Right lung (tissue), 5 donors: ENCODE measurements around the gene FLNA. TPM values are rescaled to one million over a fixed set of nuclear protein-coding genes. Genes with fewer than 3 reads are reported as not detected.
"Not testable (repeated sequence)": the region's sequence is repeated elsewhere in the genome, so short reads cannot be mapped to it uniquely, and the experiment has no call there.

Experiments used
- DNase-seq, 2 donors: peaks; one replicate each; pipeline ENCODE4 v3.0.0-alpha.2; 2013
- polyA plus RNA-seq, 5 donors: library from polyadenylated mRNA; unstranded; fragments of 120-200 nt; gene quantifications; one replicate each; pipeline versions ENCODE4 v1.2.1 to v1.2.3, GENCODE V29; 2013; ENCODE audit warnings: inconsistent platforms in 1 of 5, low replicate concordance in 1 of 5; ENCODE audit not compliant: insufficient read length in 5 of 5, insufficient read depth in 1 of 5

Gene FLNA
- polyA plus RNA-seq, 5 donors, result 349 to 757 (median 422) TPM

DNA sequence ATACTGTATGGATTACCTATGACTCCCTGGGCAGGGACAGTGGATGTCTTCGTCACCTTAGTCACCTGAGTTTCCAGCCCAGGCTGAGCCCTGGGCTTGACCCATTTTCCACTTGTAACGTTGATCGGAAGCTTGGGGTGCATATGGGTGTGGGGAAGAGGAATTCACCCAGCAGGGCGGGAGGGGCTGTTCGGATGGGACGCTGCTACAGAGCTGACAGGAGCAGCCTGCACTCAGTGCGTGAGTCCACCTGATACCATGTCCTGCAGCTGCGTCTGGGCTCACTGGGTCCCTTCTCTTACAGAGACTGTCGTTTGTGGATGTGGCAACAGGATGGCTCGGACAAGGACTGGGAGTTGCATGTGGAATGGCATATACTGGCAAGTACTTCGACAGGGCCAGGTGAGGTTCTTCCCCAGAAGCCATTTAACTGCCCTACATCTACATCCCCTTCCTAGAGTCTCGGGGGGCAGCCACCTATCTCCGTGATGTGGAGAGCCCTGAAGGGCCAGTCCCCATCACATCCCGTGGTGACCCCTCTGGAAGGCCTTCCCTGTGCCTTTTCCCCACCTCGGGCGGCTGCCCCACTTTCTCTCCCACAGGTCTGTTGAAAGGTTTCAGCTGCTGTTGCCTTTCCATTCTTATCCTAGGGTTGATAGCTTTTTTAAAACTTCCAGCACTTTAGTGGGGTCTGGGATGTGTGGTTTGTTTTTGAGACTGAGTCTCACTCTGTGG, 65.2 kb downstream of the FLNA start:
- no peak for DNase-seq

DNA sequence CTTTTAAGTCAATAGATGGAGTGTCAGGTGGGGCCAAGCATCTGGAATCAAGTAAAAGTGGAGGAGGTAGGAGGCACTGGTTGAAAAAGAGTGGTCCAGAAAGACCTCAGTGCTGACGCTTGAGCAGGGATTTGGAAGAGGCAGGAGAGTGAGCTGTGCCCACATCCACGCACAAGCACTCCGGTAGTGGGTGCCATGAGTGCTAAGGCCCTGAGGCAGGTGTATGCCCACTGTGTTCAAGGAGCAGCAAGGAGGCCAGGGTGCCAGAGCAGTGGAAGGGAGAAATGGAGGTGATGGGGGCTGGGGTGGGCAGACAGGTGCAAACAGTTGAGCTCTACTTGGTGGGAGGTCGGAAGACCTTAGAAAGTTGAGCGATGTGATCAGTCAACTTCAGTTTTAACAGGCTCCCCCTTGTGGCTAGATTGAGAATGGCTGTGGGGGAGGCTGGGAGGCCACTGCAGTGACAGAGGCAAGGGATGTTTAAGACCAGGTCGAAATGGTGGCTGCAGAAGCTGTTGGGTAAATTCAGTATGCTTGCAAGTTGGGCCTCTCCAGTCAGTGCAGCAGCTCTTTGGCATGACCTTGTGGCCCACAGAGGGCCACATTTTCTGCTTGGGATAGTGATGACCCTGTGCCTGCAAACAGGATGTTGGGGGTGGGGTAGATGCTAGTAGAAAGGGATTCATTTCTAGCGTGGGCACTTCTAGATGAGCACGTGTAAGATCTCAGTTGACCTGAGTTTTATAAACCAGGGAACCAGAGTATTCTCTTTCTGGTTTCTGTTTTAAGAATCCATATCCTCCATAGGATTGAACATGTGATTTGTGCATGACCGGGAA, 66.1 kb downstream of the FLNA start:
- DNase-seq, result no peak

DNA sequence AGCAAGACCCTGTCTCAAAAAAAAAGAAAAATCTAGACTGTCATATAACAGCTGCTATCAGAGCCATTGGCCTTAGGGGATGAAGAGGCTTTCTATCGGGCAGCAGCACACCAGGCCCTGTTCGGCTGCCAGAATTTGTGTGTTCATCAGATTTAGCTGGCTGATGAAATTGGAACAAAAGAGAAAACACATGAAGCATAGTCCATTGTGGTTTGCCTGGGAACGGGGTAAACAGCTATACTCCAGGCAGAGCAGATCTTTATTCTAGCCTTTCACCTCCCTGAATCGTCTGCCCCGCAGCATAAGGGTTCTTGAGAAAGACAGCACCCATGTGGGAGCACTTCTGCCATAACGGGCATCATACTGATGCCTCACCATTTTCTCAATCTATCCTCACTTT, 67.2 kb downstream of the FLNA start:
- no peak for DNase-seq

DNA sequence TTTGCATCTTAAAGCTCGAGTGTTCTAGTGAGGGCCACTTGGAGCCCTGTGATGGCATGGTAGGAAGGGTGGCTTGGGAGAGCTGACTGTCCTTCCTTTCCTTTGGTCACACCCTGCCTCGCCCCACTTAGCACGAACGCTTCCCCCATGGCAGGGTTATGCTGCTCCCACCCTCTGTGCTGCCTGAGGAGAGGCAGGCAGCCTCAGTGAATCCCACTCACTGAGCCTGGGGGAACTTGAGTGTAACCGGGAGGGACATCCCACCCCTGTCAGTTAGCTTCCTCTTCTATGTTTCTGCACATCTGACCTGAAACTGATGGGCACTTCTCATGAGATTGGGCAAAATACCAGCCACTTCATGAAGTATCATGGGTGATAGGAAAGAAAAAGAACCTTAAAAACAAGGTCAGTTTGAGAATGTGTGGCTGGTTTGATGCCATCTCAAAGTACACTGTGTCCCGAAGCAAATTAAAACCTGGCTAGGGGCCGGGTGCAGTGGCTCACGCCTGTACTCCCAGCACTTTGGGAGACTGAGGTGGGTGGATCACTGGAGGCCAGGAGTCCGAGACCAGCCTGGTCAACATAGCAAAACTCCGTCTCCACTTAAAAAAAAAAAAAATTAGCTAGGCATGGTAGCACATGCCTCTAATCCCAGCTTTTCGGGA, 68.8 kb downstream of the FLNA start:
- DNase-seq, result no peak

DNA sequence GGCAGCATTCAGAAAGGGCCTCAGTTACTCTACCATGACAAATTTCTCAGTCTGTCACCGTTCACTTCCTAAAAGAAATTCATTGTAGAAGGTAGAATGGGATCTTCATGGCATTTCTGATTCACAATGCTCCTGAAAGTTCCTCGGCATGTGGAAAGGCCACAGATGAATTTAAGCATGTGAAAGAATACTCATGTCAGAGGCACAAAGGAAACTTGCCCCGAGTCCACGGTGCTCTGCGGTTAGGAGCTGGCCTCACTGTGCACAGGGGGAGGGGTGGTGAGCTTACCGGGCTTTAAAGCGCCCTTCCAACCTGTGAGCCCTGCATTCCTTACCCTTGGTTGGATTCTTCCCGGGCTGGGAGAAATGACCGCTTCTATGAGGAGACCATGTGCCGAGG, 69.6 kb downstream of the FLNA start:
- no peak for DNase-seq

DNA sequence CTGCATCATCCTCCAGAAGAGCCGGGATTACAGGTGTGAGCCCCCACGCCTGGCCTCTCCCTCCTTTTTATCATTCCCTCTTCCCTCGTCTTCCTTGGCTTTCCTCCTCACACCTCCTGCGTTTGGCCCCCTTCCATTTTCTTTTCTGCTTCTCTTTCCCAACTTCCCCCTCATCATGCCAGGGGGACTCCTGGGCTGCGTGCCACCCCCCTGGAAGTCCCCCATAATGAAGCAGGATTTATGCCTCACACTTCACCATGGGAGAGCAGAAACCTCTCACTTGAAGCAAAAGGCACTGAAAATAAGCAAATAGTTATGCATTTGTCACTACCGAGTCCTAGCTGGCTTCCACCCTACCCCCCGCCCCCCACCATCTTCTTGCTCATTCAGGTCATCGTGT, 71.0 kb downstream of the FLNA start:
- DNase-seq, result no peak

DNA sequence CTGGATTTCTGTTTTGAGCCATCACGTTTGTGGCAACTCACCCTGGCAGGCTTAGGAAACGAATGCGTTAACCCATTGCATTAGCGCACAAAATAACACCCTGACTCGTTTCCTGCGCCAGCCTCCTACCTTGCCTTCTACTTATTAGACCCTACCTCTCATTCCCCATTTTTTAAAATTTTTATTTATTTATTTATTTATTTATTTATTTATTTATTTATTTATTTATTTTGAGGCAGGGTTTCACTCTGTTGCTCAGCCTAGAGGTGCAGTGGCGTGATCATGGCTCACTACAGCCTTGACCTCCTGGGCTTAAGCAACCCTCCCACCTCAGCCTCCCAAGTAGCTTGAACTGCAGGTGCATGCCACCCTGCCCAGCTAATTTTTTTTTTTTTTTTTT, 71.4 kb downstream of the FLNA start:
- not testable (repeated sequence) for DNase-seq

DNA sequence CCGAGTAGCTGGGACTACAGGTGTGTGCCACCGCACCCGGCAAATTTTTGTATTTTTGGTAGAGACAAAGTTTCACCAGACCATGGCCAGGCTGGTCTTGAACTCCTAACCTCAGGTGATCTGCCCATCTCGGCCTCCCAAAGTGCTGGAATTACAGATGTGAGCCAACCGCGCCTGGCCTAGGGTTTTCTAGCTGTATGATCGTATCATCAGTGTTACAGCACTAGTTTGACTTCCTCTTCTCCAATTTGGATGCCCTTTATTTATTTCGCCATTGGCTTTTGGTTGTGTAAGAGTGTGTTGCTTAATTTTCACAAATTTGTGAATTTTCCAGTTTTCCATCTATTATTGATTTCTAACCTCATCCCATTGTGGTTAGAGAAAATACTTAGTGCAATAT, 73.6 kb downstream of the FLNA start:
- DNase-seq, result no peak

Other genes with a start within 250 kb of the FLNA start
- gene OPN1LW, start 230.4 kb downstream of the FLNA start, polyA plus RNA-seq, result not detected
- not detected for gene OPN1MW, start 192.0 kb downstream of the FLNA start, polyA plus RNA-seq
- gene OPN1MW2, start 154.9 kb downstream of the FLNA start, polyA plus RNA-seq, result not detected
- gene OPN1MW3, start 117.1 kb downstream of the FLNA start, polyA plus RNA-seq, result not detected
- not detected for gene TEX28, start 79.5 kb downstream of the FLNA start, polyA plus RNA-seq
- under 1 TPM; 0.28 to 0.37 (median 0.30) TPM for gene TKTL1, start 78.8 kb downstream of the FLNA start, polyA plus RNA-seq
- 10 to 100 TPM; 52.8 to 84.2 (median 63.9) TPM for gene EMD, start 4.7 kb upstream of the FLNA start, polyA plus RNA-seq
- gene RPL10, start 23.7 kb upstream of the FLNA start, polyA plus RNA-seq, result 1,000 to 10,000 TPM; 4,389 to 5,989 (median 4,777) TPM
- 10 to 100 TPM in 4 of 5 donors, 1 to 10 TPM in 1; 9.3 to 12.4 (median 10.5) TPM for gene DNASE1L1, start 34.6 kb upstream of the FLNA start, polyA plus RNA-seq
- 10 to 100 TPM; 31.1 to 44.8 (median 37.6) TPM for gene TAFAZZIN, start 36.9 kb upstream of the FLNA start, polyA plus RNA-seq
- gene ATP6AP1, start 54.0 kb upstream of the FLNA start, polyA plus RNA-seq, result 100 to 1,000 TPM in 2 of 5 donors, 10 to 100 TPM in 3; 79.5 to 109 (median 96.3) TPM
- gene GDI1, start 62.5 kb upstream of the FLNA start, polyA plus RNA-seq, result 100 to 1,000 TPM; 108 to 164 (median 142) TPM
- 10 to 100 TPM; 37.0 to 58.6 (median 48.1) TPM for gene FAM50A, start 69.5 kb upstream of the FLNA start, polyA plus RNA-seq
- 10 to 100 TPM; 54.4 to 79.2 (median 63.2) TPM for gene PLXNA3, start 83.6 kb upstream of the FLNA start, polyA plus RNA-seq
- 10 to 100 TPM; 12.4 to 33.4 (median 17.1) TPM for gene LAGE3, start 104.6 kb upstream of the FLNA start, polyA plus RNA-seq
- gene UBL4A, start 112.0 kb upstream of the FLNA start, polyA plus RNA-seq, result 10 to 100 TPM; 22.6 to 38.0 (median 28.8) TPM
- 10 to 100 TPM; 13.6 to 24.7 (median 16.8) TPM for gene SLC10A3, start 116.0 kb upstream of the FLNA start, polyA plus RNA-seq
- gene FAM3A, start 141.6 kb upstream of the FLNA start, polyA plus RNA-seq, result 10 to 100 TPM; 24.9 to 49.3 (median 35.7) TPM
- gene G6PD, start 172.2 kb upstream of the FLNA start, polyA plus RNA-seq, result 10 to 100 TPM; 30.3 to 49.3 (median 39.8) TPM
- gene IKBKG, start 173.0 kb upstream of the FLNA start, polyA plus RNA-seq, result 10 to 100 TPM; 14.0 to 18.5 (median 16.7) TPM
- not detected for gene CTAG1A, start 210.5 kb upstream of the FLNA start, polyA plus RNA-seq
- not detected for gene CTAG1B, start 244.6 kb upstream of the FLNA start, polyA plus RNA-seq